GM23248 (cell line): Measurements from ENCODE around the gene TWIST2. TPM values are rescaled to one million over a fixed set of nuclear protein-coding genes. Genes with fewer than 3 reads are reported as not detected.

Source experiments
- DNase-seq: peaks from one replicate; pipeline ENCODE4 v3.0.0-alpha.2; 2015
- H2AFZ ChIP-seq: fragments of 200-600 bp; sonication (generic); 2 replicates; pipeline ENCODE4 v1.6.1; 2016; ENCODE audit warnings: antibody characterized with exemption
- H3F3A ChIP-seq: fragments of 200-600 bp; sonication (generic); 2 replicates; pipeline ENCODE4 v1.6.1; 2016; ENCODE audit warnings: mild to moderate bottlenecking, antibody characterized with exemption, mixed run types; ENCODE audit not compliant: insufficient read depth
- H3K27ac ChIP-seq: fragments of 200-600 bp; sonication (generic); 2 replicates; pipeline ENCODE4 v1.5.1; 2016; ENCODE audit warnings: mild to moderate bottlenecking
- H3K27me3 ChIP-seq: fragments of 200-600 bp; sonication (generic); replicated peaks from 2 replicates; pipeline ENCODE4 v1.6.1; 2016; ENCODE audit warnings: mild to moderate bottlenecking; ENCODE audit not compliant: insufficient read depth
- H3K36me3 ChIP-seq: fragments of 200-600 bp; sonication (generic); 2 replicates; pipeline ENCODE4 v1.6.1; 2016; ENCODE audit warnings: low read depth, mild to moderate bottlenecking
- H3K4me1 ChIP-seq: fragments of 200-600 bp; sonication (generic); 2 replicates; pipeline ENCODE4 v1.6.1; 2016; ENCODE audit warnings: mild to moderate bottlenecking; ENCODE audit not compliant: insufficient read depth
- H3K4me2 ChIP-seq: fragments of 200-600 bp; sonication (generic); one replicate; pipeline ENCODE4 v1.6.1; 2016; ENCODE audit warnings: mild to moderate bottlenecking; ENCODE audit not compliant: unreplicated experiment
- H3K4me3 ChIP-seq: fragments of 200-600 bp; sonication (generic); 2 replicates; pipeline ENCODE4 v1.5.1; 2016; ENCODE audit warnings: mild to moderate bottlenecking
- H3K79me2 ChIP-seq: fragments of 200-600 bp; sonication (generic); 2 replicates; pipeline ENCODE4 v1.6.1; 2016; ENCODE audit warnings: mild to moderate bottlenecking; ENCODE audit not compliant: insufficient read depth
- H3K9ac ChIP-seq: fragments of 200-600 bp; sonication (generic); 2 replicates; pipeline ENCODE4 v1.6.1; 2016; ENCODE audit warnings: mild to moderate bottlenecking
- H3K9me2 ChIP-seq: fragments of 200-600 bp; sonication (generic); 2 replicates; pipeline ENCODE4 v1.6.1; 2016; ENCODE audit warnings: mixed run types, mild to moderate bottlenecking, moderate library complexity; ENCODE audit not compliant: insufficient read depth
- H3K9me3 ChIP-seq: fragments of 200-600 bp; sonication (generic); one replicate; pipeline ENCODE4 v1.6.1; 2017; ENCODE audit warnings: low read depth
- H4K20me1 ChIP-seq: fragments of 200-600 bp; sonication (generic); 2 replicates; pipeline ENCODE4 v1.6.0; 2016; ENCODE audit not compliant: insufficient read depth
- EZH2 ChIP-seq: fragments of 200-600 bp; sonication (generic); IDR thresholded peaks from 2 replicates; pipeline ENCODE4 v1.6.1; 2018; ENCODE audit warnings: antibody characterized with exemption, mild to moderate bottlenecking; ENCODE audit not compliant: insufficient read depth, poor library complexity, severe bottlenecking
- EZH2phosphoT487 ChIP-seq: fragments of 200-600 bp; sonication (generic); IDR thresholded peaks from 2 replicates; pipeline ENCODE4 v1.6.1; 2018; ENCODE audit warnings: antibody characterized with exemption, moderate library complexity, mild to moderate bottlenecking, low read depth; ENCODE audit not compliant: insufficient read depth
- WGBS, 2 experiments: methylation state at CpG; one replicate each; pipeline ENCODE4 v1.1.6; 2015 to 2017; ENCODE audit warnings: low lambda C conversion rate in 2 of 2, low coverage in 1 of 2; ENCODE audit errors: missing lambda C conversion rate in 2 of 2; 5-methylcytosine and 5-hydroxymethylcytosine counted together
- in situ Hi-C: fragments of 300-500 bp; cut with MboI; formaldehyde crosslinking; loops from 2 replicates; pipeline ENCODE4 v1.15.0; 2020
- polyA plus RNA-seq: library from polyadenylated mRNA; unstranded; fragments of >200 nt; fragmentation: Nextera tagmentation; extraction: Ambion mirVana; gene quantifications from 2 replicates; pipeline ENCODE4 v1.2.1, GENCODE V29; 2016
- total RNA-seq: library from RNA; depleted of rRNA; stranded (reverse); fragments of >200 nt; shearing (Covaris generic); gene quantifications from 2 replicates; pipeline ENCODE4 v1.2.3, GENCODE V29; 2014

TWIST2 gene
- total and polyA plus RNA-seq, 2 experiments from 2014 or later, result 248 to 544 TPM

DNA sequence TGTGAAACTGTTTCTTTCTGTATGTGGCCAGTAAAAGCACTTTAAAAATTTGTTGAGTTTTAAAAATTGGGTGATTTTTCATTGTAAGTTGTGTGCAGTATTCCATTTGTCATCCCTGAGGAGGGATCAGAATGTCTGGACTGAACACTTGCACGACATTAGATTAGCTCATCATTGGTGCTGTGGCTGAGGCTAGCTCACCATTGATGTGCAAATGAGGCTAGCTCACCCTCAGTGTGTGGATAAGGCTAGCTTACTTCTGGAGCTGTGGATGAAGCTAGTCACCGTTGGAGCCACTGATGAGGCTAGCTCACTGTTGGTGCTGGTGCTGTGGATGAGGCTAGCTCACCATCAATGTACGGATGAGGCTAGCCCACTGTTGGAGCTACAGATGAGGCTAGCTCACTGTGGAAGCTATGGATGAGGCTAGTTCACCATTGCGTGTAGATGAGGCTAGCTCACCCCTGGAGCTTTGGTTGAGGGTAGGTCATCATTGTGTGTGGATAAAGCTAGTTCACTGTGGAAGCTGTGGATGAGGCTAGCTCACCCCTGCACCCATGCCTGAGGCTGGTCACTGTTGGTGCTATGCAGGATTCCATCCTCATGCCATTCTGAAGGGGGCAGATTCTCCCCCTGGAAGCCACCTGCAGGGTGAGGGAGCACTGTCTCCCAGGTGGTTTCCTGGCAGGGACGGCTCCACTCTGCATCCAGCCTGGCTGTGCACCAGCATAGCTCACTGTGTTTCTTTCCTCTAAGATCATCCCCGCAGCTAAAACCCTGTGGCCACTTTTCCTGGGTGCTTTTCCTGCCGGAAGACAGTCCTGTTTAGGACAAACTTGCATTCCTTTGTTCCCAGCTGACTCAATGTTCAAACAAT is 101.1 kb downstream of the TWIST2 start:
- Histone ChIP-seq H3F3A (peaks cover 38% of the 10 kb centered on the region), H3K9me2 (no peaks in the 10 kb centered on the region), H3K79me2 (peaks cover 26% of the 10 kb centered on the region), H3K4me2 (peak overlapping the region; percentile 69), H3K27me3 (no peaks in the 10 kb centered on the region), H2AFZ (no peak overlapping the region), H3K27ac (peak overlapping the region; percentile 89), H3K36me3 (no peaks in the 10 kb centered on the region), H3K4me3 (no peak overlapping the region), H3K4me1 (peaks cover 35% of the 10 kb centered on the region), H3K9me3 (no peaks in the 10 kb centered on the region), H4K20me1 (no peaks in the 10 kb centered on the region), H3K9ac (peak overlapping the region; percentile 17; the same call in 1 of the 2 replicates)
- peak; percentile 87 for DNase-seq
- TF ChIP-seq EZH2 (no peak), EZH2phosphoT487 (no peak)
- 78 to 80% methylated on average over 7 of the region's 7 CpGs for WGBS, 2 experiments
- in situ Hi-C loops, result no loop called here

GRCh38 chr2:238949710-238950345 is 101.9 kb downstream of the TWIST2 start:
- Histone ChIP-seq H3K9me3 (no peaks in the 10 kb centered on the region), H3K36me3 (no peaks in the 10 kb centered on the region), H3K27ac (no peak overlapping the region), H3K9me2 (no peaks in the 10 kb centered on the region), H3K79me2 (peaks cover 18% of the 10 kb centered on the region), H3K4me2 (no peak overlapping the region), H3K4me1 (peaks cover 35% of the 10 kb centered on the region), H3K9ac (no peak overlapping the region), H4K20me1 (no peaks in the 10 kb centered on the region), H3F3A (peaks cover 38% of the 10 kb centered on the region), H3K4me3 (no peak overlapping the region), H2AFZ (no peak overlapping the region), H3K27me3 (no peaks in the 10 kb centered on the region)
- in situ Hi-C loops, result no loop called here
- no peak for DNase-seq
- TF ChIP-seq EZH2phosphoT487 (no peak), EZH2 (no peak)
- 86% methylated on average over 10 of the region's 10 CpGs for WGBS, 2 experiments

- peaks cover 40% of the 10 kb centered on the region for H3K4me1 ChIP-seq
- no peak overlapping the region for H3K9ac ChIP-seq
- no peaks in the 10 kb centered on the region for H3K27me3 ChIP-seq
- H3F3A ChIP-seq, result peaks cover 38% of the 10 kb centered on the region
- H4K20me1 ChIP-seq, result no peaks in the 10 kb centered on the region
- 96 to 99% methylated on average over 13 of the region's 13 CpGs for WGBS, 2 experiments
- H3K4me3 ChIP-seq, result no peak overlapping the region
- in situ Hi-C loops, result no loop called here
- no peaks in the 10 kb centered on the region for H3K36me3 ChIP-seq
- TF ChIP-seq EZH2, result no peak
- TF ChIP-seq EZH2phosphoT487, result no peak
- H3K9me3 ChIP-seq, result no peaks in the 10 kb centered on the region
- DNase-seq, result no peak
- H2AFZ ChIP-seq, result no peak overlapping the region
- peaks cover 10% of the 10 kb centered on the region; the same call in 1 of the 2 replicates for H3K79me2 ChIP-seq
- H3K9me2 ChIP-seq, result no peaks in the 10 kb centered on the region
- H3K27ac ChIP-seq, result no peak overlapping the region
- H3K4me2 ChIP-seq, result no peak overlapping the region
Measured at GRCh38 chr2:238950551-238950950, 102.7 kb downstream of the TWIST2 start.

- no peaks in the 10 kb centered on the region for H3K9me3 ChIP-seq
- WGBS, 2 experiments, result 51 to 55% methylated on average over 5 of the region's 5 CpGs
- peak; percentile 65 for DNase-seq
- H3K9me2 ChIP-seq, result no peaks in the 10 kb centered on the region
- peak overlapping the region; percentile 45 for H3K9ac ChIP-seq
- H3K36me3 ChIP-seq, result no peaks in the 10 kb centered on the region
- peaks cover 37% of the 10 kb centered on the region for H3F3A ChIP-seq
- H3K27ac ChIP-seq, result peak overlapping the region; percentile 67
- peak overlapping the region; percentile 9 for H3K4me2 ChIP-seq
- H3K27me3 ChIP-seq, result no peaks in the 10 kb centered on the region
- TF ChIP-seq EZH2, result no peak
- TF ChIP-seq EZH2phosphoT487, result no peak
- in situ Hi-C loops, result no loop called here
- H3K4me1 ChIP-seq, result peaks cover 37% of the 10 kb centered on the region
- no peaks in the 10 kb centered on the region for H3K79me2 ChIP-seq
- no peaks in the 10 kb centered on the region for H4K20me1 ChIP-seq
- no peak overlapping the region for H3K4me3 ChIP-seq
- peak overlapping the region; percentile 48 for H2AFZ ChIP-seq
Measured at GRCh38 chr2:238952261-238952919, 104.5 kb downstream of the TWIST2 start.
